Esophagus squamous epithelium (tissue), 5 donors: ENCODE results near the gene TRERF1. TPM values are rescaled to one million over a fixed set of nuclear protein-coding genes. Genes with fewer than 3 reads are reported as not detected.

Experiments used
- DNase-seq: peaks from one replicate; lab custom pipeline; 2025; lab: John Stamatoyannopoulos, UW
- H3K27ac ChIP-seq, 4 donors: fragments of 200-600 bp; sonication (generic); one replicate each; pipeline ENCODE4 v1.5.1; 2016 to 2019; ENCODE audit warnings: mild to moderate bottlenecking in 1 of 4
- H3K27me3 ChIP-seq, 4 donors: fragments of 200-600 bp; sonication (generic); 1 replicate in 3 of 4; 2 replicates in 1 of 4; pipeline versions ENCODE4 v1.5.1 to v1.6.0; 2017 to 2021; ENCODE audit warnings: antibody characterized with exemption in 1 of 4
- H3K36me3 ChIP-seq, 3 donors: fragments of 200-600 bp; sonication (generic); one replicate each; pipeline ENCODE4 v1.5.1; 2016 to 2019
- H3K4me1 ChIP-seq, 3 donors: fragments of 200-600 bp; sonication (generic); one replicate each; pipeline ENCODE4 v1.5.1; 2017 to 2019
- H3K4me3 ChIP-seq, 4 donors: fragments of 200-600 bp; sonication (generic); 1 replicate in 3 of 4; 2 replicates in 1 of 4; pipeline ENCODE4 v1.5.1; 2016 to 2019; ENCODE audit warnings: mild to moderate bottlenecking in 2 of 4, moderate library complexity in 1 of 4
- H3K9me3 ChIP-seq, 3 donors: fragments of 200-600 bp; sonication (generic); one replicate each; pipeline ENCODE4 v1.5.1; 2016 to 2019
- POLR2A ChIP-seq, 4 donors: fragments of 450-650 bp; IDR thresholded peaks; one replicate each; pipeline ENCODE4 v1.6.1; 2017; ENCODE audit warnings: antibody characterized with exemption in 4 of 4, mild to moderate bottlenecking in 4 of 4, moderate library complexity in 3 of 4
- WGBS, 2 donors: methylation state at CpG; one replicate each; pipeline ENCODE4 v1.1.5; 2018; 5-methylcytosine and 5-hydroxymethylcytosine counted together
- intact Hi-C: fragments of 100-400 bp; cut with DNase I; formaldehyde crosslinking; loops from one replicate; pipeline ENCODE4 v1.15.0; 2022
- total RNA-seq, 4 donors: library from RNA; depleted of rRNA; stranded (reverse); fragments of >200 nt; gene quantifications; one replicate each; pipeline ENCODE4 v1.1.0, GENCODE V29; 2016
- TF ChIP-seq, protein P1 (sequence below), 6 experiments: fragments of 450-650 bp in 4 of 6; fragments of 200-600 bp in 2 of 6; sonication (generic) in 2 of 6; IDR thresholded peaks; one replicate each; pipeline ENCODE4 v1.5.1; 2016 to 2019; ENCODE audit warnings: antibody characterized with exemption in 6 of 6, mild to moderate bottlenecking in 4 of 6, moderate library complexity in 4 of 6
- donor health status: DM: yes; HTN: yes; CAD: no.

Gene TRERF1
- total RNA-seq, 4 donors from 2014 or later: 5.5 to 13.8 (median 11.5) TPM

DNA sequence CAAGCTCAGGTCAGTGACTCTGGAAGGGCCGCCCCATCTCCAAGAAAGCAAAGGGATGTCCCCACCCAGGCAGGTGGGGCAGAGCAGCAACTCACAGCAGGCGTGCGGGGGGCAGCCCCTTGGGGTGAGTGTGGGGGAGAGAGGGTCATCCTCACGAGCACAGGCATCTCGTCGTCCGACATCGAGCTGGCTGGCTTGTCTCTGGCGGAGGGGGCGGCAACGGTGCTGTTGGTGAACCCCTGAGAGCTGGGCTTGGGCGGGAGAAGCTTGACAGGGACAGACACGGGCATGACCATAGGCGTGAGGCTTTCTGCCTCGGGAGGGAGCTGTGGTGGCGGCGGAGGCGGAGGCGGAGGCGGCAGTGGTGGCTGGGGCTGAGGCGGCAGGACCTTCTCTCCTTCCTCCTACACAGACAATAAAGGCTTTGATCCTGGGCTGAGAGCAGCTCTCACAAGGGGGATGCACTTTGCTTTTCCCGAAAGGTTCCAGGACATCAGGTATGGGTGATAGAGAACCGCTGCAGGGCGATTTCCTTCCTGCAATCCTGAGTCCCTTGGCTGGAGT lies 188.5 kb downstream of the TRERF1 start:
- TF ChIP-seq POLR2A (IDR thresholded peaks at IDR 0.05): no peak
- TF ChIP-seq, protein P1, sequence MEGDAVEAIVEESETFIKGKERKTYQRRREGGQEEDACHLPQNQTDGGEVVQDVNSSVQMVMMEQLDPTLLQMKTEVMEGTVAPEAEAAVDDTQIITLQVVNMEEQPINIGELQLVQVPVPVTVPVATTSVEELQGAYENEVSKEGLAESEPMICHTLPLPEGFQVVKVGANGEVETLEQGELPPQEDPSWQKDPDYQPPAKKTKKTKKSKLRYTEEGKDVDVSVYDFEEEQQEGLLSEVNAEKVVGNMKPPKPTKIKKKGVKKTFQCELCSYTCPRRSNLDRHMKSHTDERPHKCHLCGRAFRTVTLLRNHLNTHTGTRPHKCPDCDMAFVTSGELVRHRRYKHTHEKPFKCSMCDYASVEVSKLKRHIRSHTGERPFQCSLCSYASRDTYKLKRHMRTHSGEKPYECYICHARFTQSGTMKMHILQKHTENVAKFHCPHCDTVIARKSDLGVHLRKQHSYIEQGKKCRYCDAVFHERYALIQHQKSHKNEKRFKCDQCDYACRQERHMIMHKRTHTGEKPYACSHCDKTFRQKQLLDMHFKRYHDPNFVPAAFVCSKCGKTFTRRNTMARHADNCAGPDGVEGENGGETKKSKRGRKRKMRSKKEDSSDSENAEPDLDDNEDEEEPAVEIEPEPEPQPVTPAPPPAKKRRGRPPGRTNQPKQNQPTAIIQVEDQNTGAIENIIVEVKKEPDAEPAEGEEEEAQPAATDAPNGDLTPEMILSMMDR (IDR thresholded peaks at IDR 0.05): no peak
- Histone ChIP-seq H3K4me1 (peaks cover 0 to 40% (median 4%) of the 10 kb centered on the region in 3 donors), H3K27ac (no peak overlapping the region), H3K9me3 (no peaks in the 10 kb centered on the region), H3K27me3 (no peaks in the 10 kb centered on the region), H3K36me3 (peaks cover 0 to 57% (median 4%) of the 10 kb centered on the region in 3 donors), H3K4me3 (no peak overlapping the region)
- 80 to 92% methylated on average over 14 to 18 of the region's 24 CpGs for WGBS, 2 donors
- intact Hi-C loops: no loop called here
- DNase-seq: no peak

DNA sequence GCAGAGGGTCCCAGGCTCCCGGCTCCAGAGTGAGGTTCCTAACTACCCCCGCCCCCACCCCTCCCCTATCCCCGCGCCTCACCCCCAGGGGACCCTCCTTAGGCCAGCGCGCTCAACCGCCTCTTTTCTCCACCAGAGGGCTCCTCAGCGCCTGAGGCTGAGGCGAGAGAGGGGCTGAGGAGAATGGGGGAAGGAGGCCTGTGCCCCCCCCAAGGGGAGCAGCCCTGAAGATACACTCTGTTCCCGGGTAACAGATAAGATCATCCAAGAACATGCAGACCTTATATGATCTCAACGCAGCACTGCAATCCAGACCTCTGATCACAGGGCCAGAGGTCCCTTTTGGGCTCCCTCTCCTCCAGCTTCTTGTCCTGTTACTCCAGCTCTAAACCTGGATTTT lies 190.8 kb downstream of the TRERF1 start:
- Histone ChIP-seq H3K4me3 (no peak overlapping the region), H3K27me3 (no peaks in the 10 kb centered on the region), H3K27ac (peak overlapping the region in 2 of 4 donors; percentile 32 to 37), H3K4me1 (peaks cover 0 to 40% (median 4%) of the 10 kb centered on the region in 3 donors), H3K36me3 (peaks cover 0 to 70% (median 0%) of the 10 kb centered on the region in 3 donors), H3K9me3 (no peaks in the 10 kb centered on the region)
- WGBS, 2 donors: 67 to 83% methylated on average over 2 to 4 of the region's 11 CpGs
- TF ChIP-seq, protein P1 (IDR thresholded peaks at IDR 0.05): peak in 5 of 6 experiments; percentile 21 to 50 (median 23)
- no peak for TF ChIP-seq POLR2A (IDR thresholded peaks at IDR 0.05)
- intact Hi-C loops: no loop called here
- no peak for DNase-seq

DNA sequence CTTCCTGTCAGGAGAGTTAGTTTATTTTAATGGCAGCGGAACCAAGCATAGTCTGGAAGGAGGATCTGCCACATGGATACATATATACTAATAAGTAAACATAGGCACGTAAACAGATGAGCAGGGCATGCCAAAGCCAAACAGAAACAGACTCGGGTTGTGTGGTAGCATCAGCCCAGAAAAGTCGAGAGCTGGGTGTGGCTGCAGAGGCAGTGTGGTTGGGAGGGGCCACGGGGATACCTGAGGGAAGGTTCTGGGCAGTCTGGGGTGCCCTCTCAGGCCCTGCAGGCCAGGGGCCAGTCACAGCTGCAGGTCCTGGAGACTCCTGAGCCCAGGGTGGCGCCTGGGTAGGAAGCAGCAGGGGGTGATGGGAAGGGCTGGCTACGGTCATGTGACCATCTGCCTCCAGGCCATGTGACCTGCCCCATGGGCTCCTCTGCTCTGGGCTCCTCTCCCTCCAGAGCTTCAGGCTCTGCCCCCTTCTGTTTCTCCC lies 191.3 kb downstream of the TRERF1 start:
- WGBS, 2 donors: 66 to 71% methylated on average over 7 of the region's 7 CpGs

DNA sequence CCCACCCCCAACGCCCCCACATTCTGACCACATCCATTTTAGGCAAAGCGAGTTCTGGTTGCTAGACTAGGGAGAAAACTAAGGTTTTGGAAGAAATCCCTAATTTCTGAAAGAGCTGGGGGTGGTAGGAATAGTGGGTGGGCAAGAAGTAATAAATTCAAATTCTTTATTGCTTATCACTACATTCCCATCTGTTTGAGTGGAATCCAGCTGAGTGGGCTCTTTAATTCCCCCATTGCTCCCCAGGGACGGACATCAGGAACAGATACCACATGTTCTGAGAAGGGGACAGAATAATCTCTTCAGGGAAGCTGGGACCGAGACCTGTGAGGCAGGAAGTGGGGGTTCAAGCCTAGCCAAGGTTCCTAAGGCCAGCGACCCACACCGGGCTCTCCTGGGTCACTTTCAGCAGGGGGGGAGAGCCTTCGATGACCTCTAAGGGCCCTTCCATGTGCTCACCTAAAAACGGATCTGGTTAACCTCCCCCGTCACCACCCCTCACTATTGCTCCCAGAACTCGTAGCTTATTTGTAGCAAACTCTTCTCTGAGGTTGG lies 191.8 kb downstream of the TRERF1 start:
- H3K27ac ChIP-seq: peak overlapping the region in 3 of 4 donors; percentile 12 to 39 (median 37)
- no peak for DNase-seq
- H3K27me3 ChIP-seq: no peaks in the 10 kb centered on the region
- peaks cover 0 to 34% (median 4%) of the 10 kb centered on the region in 3 donors for H3K4me1 ChIP-seq
- intact Hi-C loops: no loop called here
- no peak overlapping the region for H3K4me3 ChIP-seq
- 35 to 66% methylated on average over 4 to 10 of the region's 10 CpGs for WGBS, 2 donors
- no peaks in the 10 kb centered on the region for H3K9me3 ChIP-seq
- TF ChIP-seq POLR2A (IDR thresholded peaks at IDR 0.05): no peak
- TF ChIP-seq, protein P1 (IDR thresholded peaks at IDR 0.05): no peak
- H3K36me3 ChIP-seq: peaks cover 0 to 81% (median under 1%) of the 10 kb centered on the region in 3 donors

More for the DNA sequence above, 191.3 kb downstream of the TRERF1 start:
- peaks cover 0 to 39% (median 4%) of the 10 kb centered on the region in 3 donors for H3K4me1 ChIP-seq
- intact Hi-C loops: no loop called here
- H3K36me3 ChIP-seq: peaks cover 0 to 75% (median 0%) of the 10 kb centered on the region in 3 donors
- H3K9me3 ChIP-seq: no peaks in the 10 kb centered on the region
- no peaks in the 10 kb centered on the region for H3K27me3 ChIP-seq
- TF ChIP-seq POLR2A (IDR thresholded peaks at IDR 0.05): no peak
- TF ChIP-seq, protein P1 (IDR thresholded peaks at IDR 0.05): no peak
- peak overlapping the region in 2 of 4 donors; percentile 12 to 37 for H3K27ac ChIP-seq
- DNase-seq: no peak
- no peak overlapping the region for H3K4me3 ChIP-seq

DNA sequence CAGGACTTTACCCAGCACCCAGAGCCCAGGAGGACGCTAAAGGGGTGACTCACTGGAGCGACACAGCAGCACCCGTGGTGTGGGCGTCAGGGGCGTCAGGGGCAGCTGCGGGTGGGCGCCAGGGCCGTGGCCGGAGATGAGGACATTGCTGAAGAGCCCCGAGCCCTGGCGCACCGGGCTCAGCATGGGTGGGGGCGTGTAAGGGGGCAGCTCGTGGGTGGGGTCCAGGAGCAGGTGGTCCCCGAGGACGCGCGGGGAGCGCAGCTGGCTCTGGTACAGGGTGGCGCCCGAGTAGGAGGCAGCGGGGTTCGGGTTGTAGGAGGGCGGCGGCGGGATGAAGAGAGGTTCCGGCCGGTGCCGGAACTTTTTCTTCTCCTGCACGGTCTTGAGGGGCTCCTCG lies 192.4 kb downstream of the TRERF1 start:
- H3K36me3 ChIP-seq: peaks cover 0 to 87% (median 5%) of the 10 kb centered on the region in 3 donors
- intact Hi-C loops: no loop called here

More for the DNA sequence above, 192.4 kb downstream of the TRERF1 start:
- no peaks in the 10 kb centered on the region for H3K27me3 ChIP-seq
- H3K4me3 ChIP-seq: no peak overlapping the region
- H3K27ac ChIP-seq: no peak overlapping the region
- 83 to 90% methylated on average over 2 to 13 of the region's 31 CpGs for WGBS, 2 donors
- no peak for DNase-seq
- H3K9me3 ChIP-seq: no peaks in the 10 kb centered on the region
- no peak for TF ChIP-seq POLR2A (IDR thresholded peaks at IDR 0.05)
- TF ChIP-seq, protein P1 (IDR thresholded peaks at IDR 0.05): no peak
- peaks cover 0 to 28% (median 2%) of the 10 kb centered on the region in 3 donors for H3K4me1 ChIP-seq
